H4 (cell line): ENCODE results near the gene ITPKB. TPM values are rescaled to one million over a fixed set of nuclear protein-coding genes. Genes with fewer than 3 reads are reported as not detected.
"Not testable (repeated sequence)": the region's sequence is repeated elsewhere in the genome, so short reads cannot be mapped to it uniquely, and the experiment has no call there.

Source experiments
- DNase-seq: peaks from one replicate; pipeline ENCODE4 v3.0.0-alpha.2; 2015; ENCODE audit warnings: low spot score
- total RNA-seq: library from RNA; depleted of rRNA; stranded (reverse); fragments of >200 nt; shearing (Covaris generic); gene quantifications from 2 replicates; pipeline ENCODE4 v1.2.3, GENCODE V29; 2014

ITPKB gene
- total RNA-seq, 1 experiment from 2014 or later: 1.9 TPM

- DNase-seq: no peak
These were observed 15.9 kb upstream of the ITPKB start for GRCh38 chr1:226754793-226755533.

GRCh38 chr1:226754097-226754496 is 15.0 kb upstream of the ITPKB start:
- DNase-seq: no peak

DNA sequence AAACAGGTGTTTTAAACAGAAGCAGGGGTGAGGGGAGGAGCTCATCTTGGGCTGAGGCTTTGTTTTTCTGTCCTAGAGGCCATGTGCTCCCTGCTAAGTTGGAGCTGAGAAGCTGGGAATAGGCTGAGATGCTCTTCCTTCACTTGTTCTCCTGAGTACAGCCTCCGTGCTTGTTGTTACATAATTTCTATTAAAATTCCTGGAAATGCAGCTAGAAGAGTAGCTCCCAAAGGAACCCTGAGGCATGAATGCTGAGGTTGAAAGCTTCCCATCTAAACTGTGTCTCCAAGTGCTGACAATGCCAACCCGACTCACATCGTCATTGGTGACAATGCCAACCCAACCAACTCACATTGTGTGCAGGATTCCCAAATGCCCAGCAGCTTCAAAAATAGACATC is 12.6 kb upstream of the ITPKB start:
- DNase-seq: no peak

DNA sequence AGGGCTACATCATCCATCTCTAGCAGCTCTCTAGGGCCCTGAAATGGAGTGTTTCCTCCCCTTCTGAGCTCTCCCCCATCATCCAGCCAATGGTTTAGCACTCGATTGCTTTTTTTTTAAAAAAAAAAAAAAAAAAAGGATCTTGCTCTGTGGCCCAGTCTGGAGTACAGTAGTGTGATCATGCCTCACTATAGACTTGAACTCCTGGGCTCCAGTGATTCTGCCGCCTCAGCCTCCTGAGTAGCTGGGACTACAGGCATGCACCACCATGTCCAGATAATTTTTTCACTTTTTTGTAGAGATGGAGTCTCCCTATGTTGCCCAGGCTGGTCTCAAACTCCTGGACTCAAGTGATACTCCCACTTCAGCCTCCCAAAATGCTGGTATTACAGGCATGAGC is 12.1 kb upstream of the ITPKB start:
- DNase-seq: no peak

- DNase-seq: no peak
These were observed 10.4 kb upstream of the ITPKB start for GRCh38 chr1:226749467-226749866.

DNA sequence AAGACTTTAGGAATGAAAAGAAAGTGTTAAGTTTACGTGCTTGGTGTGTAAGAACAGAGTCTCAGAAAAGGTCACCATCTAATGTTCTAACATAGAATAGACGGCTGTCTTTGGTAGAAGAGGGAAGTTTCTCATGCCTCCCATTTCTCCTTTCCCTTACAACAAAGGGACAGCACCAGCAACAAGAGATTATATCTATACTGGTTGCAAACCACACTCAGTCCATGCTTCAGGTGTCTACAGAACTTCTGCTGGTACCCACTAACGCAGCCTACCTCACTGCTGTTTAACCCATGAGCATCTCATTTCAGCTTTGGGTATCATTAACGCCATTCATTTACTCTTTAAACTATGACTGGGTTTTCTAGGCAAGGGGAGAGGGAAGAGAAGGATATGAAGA is 9.2 kb upstream of the ITPKB start:
- no peak for DNase-seq

- DNase-seq: not testable (repeated sequence)
These were observed 8.6 kb upstream of the ITPKB start for GRCh38 chr1:226747519-226748263.

DNA sequence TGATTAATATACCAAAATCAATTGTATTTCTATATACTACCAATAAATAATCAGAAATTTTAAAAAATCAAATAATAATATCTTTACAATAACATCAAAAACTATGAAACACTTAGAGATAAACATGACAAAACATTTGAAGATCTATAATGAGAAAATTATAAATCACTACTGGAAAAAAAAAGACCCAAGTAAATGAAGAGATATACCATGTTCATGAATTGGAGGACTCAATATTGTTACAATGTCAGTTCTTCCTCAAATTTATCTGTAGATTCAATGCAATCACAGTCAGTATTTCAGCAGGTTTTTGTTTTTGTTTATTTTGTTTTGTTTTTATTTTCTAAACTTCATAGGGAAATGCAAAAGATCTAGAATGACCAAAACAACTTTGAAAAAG is 4.2 kb upstream of the ITPKB start:
- no peak for DNase-seq

DNA sequence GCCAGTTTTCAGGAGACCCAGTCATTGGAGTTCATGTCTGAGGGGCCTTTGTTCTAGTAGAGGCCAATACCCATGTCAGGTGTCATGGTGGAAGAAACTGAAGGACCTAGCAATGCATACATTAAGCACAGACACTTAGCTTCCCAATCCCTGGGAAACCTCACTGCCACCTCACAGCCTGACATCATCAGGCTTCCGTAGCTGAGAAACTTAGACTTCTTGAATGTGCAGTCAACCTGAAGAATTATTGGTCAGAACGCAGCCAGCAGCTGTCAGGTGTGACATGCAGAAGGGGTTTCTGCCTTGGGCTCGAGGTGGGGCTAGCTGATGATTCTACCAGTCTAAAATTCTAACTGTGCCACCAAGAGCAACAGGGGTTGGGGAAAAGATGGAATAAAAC is 1.9 kb upstream of the ITPKB start:
- no peak for DNase-seq

DNA sequence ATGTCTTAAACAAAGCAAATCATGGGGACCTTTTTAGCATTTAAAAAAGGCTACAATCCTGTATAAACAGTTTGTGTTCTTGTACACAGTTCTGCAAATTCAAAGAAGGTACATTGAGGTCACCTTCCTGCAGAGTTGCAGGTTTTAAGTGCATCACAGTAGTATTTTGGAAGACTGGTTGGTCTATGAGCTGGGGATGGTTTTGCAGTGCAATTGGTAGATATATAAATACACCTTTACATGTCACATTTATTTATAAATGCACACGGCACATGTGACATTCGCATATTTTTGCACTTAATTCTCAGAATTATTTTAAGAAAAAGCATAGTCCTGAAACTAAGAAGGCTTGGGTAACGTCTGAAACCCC is 599 bp upstream of the ITPKB start:
- no peak for DNase-seq

DNA sequence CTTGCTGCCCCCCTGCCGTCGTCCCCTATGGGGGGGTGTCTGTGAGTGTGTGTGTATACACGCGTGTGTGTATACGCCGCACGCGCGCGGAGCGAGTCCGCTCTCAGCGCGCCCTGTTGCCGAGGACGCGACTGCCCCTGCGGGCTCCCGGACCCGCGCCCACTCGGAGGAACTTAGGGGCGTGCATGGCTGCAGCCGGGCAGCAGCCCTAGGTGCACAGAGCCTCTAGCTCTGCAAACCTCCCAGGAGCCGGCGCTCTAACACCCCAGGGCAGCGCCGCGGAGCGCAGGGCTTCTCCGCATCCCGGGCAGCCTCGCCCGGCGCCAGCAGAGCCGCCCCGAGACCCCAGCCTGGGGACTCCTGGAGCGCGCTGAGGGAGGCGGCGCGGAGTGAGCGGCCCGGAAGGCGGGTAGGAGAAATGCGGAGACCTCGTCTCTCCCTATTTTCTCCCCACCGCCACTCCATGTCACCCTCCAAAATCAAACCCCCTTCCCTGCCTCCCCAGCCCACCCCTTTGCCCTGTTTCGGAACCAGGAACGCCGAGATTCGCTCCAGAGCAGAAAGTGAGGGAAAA is 574 bp downstream of the ITPKB start:
- no peak for DNase-seq

DNA sequence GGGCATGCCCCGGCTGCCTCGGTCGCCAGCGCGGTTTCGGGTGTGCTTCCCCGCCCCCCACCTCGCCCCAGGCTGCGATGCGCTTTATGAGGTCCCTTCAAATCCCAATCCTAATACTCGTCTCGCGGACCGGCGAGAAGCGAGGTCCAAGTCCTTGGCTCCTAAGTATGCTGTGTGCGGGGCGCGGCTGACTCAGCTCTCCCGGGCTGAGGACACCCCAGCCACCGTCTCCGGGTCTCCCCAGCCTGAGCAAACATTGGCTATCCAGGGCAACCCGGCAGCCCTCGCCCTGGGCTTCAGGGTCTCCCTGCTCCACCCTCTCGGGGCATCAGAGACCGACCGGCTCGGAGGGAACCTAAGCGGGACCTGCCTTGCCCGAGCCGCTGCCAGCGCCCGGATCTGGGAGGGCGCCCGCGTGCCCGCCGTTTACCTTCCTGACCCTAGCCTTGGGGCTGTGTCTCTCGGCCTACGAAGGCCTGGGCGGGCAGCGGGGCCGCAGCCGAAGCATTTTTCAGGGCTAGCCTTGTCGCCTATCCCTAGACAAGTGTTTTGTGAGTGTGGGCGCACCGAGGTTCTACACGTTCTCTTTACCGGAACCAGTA is 1.2 kb downstream of the ITPKB start:
- no peak for DNase-seq

- no peak for DNase-seq
These were observed 1.9 kb downstream of the ITPKB start for GRCh38 chr1:226736908-226737818.

GRCh38 chr1:226736001-226736907 is 2.8 kb downstream of the ITPKB start:
- no peak for DNase-seq

GRCh38 chr1:226735576-226735975 is 3.5 kb downstream of the ITPKB start:
- DNase-seq: no peak

- DNase-seq: no peak
These were observed 4.4 kb downstream of the ITPKB start for GRCh38 chr1:226734611-226735153.

- DNase-seq: no peak
These were observed 5.2 kb downstream of the ITPKB start for GRCh38 chr1:226733876-226734275.

- no peak for DNase-seq
These were observed 5.8 kb downstream of the ITPKB start for GRCh38 chr1:226733304-226733703.

DNA sequence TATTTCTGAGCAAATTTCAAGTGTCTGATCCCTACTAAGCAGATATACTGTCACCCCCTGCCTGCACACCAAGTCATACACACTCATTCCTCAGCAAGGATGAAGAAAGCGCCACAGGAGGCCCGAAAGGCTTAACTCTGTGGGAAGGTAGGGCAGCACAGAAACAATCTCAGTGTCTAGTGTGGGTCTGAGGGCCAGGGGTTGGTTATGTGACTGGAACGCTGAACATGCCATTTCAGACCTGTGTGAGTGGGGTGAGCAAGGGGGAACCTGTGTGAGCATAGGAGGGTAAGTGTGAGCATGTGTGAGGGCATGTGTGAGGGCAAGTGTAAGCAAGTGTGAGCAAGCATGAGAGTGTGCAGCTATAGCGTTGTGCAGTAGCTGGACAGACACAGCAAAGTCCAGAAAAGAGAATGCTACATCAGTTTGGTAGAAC is 6.2 kb downstream of the ITPKB start:
- no peak for DNase-seq

DNA sequence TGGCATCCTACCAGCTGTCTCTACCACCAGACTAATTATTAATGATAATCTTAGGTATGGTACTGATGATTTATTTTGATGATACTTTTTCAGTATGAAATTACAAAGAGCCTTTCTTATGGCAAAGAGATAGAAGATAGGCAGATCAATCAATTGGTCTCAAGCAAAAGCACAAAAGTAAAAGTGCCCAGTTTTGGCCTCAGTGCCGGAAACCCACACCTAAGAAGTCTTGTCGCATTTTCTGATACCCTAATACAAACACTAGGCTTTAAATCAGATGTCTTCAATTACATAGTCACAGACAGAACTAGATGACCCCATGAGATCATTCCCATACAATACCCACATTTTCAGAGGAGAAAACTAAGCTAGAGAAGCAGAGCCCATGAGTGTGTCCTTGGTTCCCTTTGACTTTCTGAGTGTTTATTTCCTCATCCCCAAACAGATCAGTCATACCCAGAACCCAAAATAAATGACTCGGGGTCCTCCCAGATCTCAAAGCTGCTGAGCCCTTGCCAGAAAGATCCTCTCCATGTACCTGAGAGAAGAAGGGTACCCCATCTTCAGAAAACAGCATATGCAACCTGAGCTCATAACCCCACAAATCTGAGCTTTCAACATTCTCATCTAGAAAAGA is 7.7 kb downstream of the ITPKB start:
- no peak for DNase-seq
